GM18858 (cell line): ENCODE measurements around the gene AFF1.
"Not testable (repeated sequence)": the region's sequence is repeated elsewhere in the genome, so short reads cannot be mapped to it uniquely, and the experiment has no call there.

Experiments used
- ATAC-seq: cut with Tn5 transposase; IDR thresholded peaks from one replicate; pipeline ENCODE4 v1.9.1; 2021; ENCODE audit not compliant: unreplicated experiment

Gene AFF1

GRCh38 chr4:87053802-87054767 lies 119.3 kb downstream of the AFF1 start:
- no peak for ATAC-seq

GRCh38 chr4:87054900-87055299 lies 120.1 kb downstream of the AFF1 start:
- ATAC-seq, result no peak

- no peak for ATAC-seq
These were observed 120.5 kb downstream of the AFF1 start for GRCh38 chr4:87055311-87055710.

- ATAC-seq, result no peak
These were observed 122.1 kb downstream of the AFF1 start for GRCh38 chr4:87056881-87057280.

GRCh38 chr4:87057835-87058355 lies 123.1 kb downstream of the AFF1 start:
- no peak for ATAC-seq

- ATAC-seq, result peak; percentile 34
These were observed 123.7 kb downstream of the AFF1 start for GRCh38 chr4:87058356-87059073.

- ATAC-seq, result no peak
These were observed 126.1 kb downstream of the AFF1 start for GRCh38 chr4:87060957-87061356.

GRCh38 chr4:87065021-87065420 lies 130.2 kb downstream of the AFF1 start:
- no peak for ATAC-seq

GRCh38 chr4:87066403-87067123 lies 131.8 kb downstream of the AFF1 start:
- ATAC-seq, result no peak

GRCh38 chr4:87067124-87067885 lies 132.5 kb downstream of the AFF1 start:
- ATAC-seq, result no peak

- no peak for ATAC-seq
These were observed 133.8 kb downstream of the AFF1 start for GRCh38 chr4:87068583-87069021.

GRCh38 chr4:87069037-87069742 lies 134.4 kb downstream of the AFF1 start:
- ATAC-seq, result no peak

- ATAC-seq, result no peak
These were observed 136.6 kb downstream of the AFF1 start for GRCh38 chr4:87071401-87071800.

- not testable (repeated sequence) for ATAC-seq
These were observed 137.7 kb downstream of the AFF1 start for GRCh38 chr4:87072545-87072944.

GRCh38 chr4:87073199-87074120 lies 138.6 kb downstream of the AFF1 start:
- peak; percentile 83 for ATAC-seq

- ATAC-seq, result no peak
These were observed 139.3 kb downstream of the AFF1 start for GRCh38 chr4:87074121-87074488.

GRCh38 chr4:87075876-87076275 lies 141.1 kb downstream of the AFF1 start:
- ATAC-seq, result no peak

GRCh38 chr4:87076690-87077358 lies 142.0 kb downstream of the AFF1 start:
- ATAC-seq, result no peak
